NCI-H526 (cell line): ENCODE results near the gene NAP1L4.
A peak's percentile ranks its signal among the peaks of the same experiment; 100 is the strongest.

Experiments
- DNase-seq, 2 experiments: peaks; one replicate each; lab custom pipeline; 2025; lab: John Stamatoyannopoulos, UW

NAP1L4 gene, protein sequence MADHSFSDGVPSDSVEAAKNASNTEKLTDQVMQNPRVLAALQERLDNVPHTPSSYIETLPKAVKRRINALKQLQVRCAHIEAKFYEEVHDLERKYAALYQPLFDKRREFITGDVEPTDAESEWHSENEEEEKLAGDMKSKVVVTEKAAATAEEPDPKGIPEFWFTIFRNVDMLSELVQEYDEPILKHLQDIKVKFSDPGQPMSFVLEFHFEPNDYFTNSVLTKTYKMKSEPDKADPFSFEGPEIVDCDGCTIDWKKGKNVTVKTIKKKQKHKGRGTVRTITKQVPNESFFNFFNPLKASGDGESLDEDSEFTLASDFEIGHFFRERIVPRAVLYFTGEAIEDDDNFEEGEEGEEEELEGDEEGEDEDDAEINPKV

DNA sequence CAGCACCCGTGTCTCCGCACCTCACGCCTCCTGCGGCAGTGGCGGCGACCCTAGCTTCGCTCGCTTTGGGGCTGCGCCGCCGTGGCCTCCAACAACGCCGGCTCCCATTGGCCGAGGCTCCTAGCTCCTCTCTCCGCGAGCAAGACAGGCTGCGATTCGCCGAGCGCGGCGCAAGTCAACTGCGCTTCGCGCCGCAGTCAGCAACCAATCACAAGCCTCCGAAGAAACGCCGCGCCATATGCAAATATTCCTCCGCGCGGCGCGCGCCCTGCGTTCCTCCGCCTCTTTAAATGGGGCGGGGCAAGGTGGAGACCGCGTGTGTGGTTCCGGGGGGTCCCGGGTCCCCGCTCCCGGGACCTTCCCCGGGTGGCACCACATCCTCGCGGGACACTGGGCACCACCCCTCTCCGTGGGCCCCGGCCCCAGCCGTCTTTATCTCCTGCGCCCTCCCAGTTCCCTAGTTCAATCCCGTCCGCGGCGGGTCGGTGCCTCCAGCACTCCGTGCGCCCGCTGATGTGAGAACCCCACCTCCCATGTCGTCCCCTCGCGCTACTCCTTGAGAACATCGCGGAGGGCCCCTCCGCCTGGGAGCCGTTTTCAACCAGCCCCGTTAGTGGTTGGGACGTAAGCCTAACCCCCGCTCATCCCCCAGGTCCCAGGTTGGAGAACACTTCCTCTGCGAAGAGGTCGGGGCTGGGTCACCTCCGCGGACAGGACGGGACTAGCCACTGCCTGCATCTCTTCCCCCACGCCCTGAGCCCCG lies at the start of gene NAP1L4:
NAP1L4 (minus strand) TSS at position 96 of the 763 bp plus-strand sequence. CDS start 13,109 bp downstream, outside the sequence.
- DNase-seq = peak; percentile 96 to 99

- no peak for DNase-seq
Observed at GRCh38 chr11:3040881-3041280, 48.8 kb upstream of the NAP1L4 start.

GRCh38 chr11:3037945-3038271 lies 45.8 kb upstream of the NAP1L4 start:
- no peak for DNase-seq

- DNase-seq = peak; percentile 55 to 89
Observed at GRCh38 chr11:3037040-3037944, 45.2 kb upstream of the NAP1L4 start.

DNA sequence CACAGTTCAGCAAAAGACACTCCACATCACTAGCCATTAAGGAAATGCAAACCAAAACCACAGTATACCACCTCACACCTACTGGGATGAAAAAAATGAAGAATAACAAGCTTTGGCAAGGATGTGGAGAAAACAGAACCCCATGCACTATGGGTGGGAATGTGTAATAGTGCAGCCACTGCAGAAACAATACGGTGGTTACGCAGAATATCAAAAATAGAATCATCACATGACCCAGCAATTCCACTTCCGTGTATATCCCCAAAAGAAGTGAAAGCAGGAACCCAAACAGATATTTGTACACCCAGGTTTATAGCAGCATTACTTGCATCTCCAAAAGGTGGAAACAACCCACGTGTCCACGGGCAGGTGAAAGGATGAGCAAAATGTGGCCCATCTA lies 44.3 kb upstream of the NAP1L4 start:
- DNase-seq = no peak

DNA sequence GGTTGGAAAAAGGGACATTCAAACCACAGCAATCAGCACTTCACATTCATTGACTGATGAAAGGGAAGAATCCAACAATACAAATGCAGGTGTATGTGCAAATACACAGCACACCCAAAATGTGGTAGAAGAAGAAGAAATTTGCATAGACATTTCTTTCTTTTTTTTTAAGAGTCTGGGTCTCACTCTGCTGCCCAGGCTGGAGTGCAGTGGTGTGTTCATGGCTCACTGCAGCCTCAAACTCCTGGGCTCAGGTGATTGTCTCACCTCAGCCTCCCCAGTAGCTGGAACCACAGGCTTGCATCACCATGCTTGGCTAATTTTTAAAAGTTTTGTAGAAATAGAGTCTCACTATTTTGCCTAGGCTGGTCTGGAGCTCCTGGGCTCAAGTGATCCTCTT lies 43.2 kb upstream of the NAP1L4 start:
- DNase-seq = no peak

GRCh38 chr11:3030289-3031070 lies 38.4 kb upstream of the NAP1L4 start:
- DNase-seq = no peak

GRCh38 chr11:3028813-3029212 lies 36.7 kb upstream of the NAP1L4 start:
- DNase-seq = no peak

DNA sequence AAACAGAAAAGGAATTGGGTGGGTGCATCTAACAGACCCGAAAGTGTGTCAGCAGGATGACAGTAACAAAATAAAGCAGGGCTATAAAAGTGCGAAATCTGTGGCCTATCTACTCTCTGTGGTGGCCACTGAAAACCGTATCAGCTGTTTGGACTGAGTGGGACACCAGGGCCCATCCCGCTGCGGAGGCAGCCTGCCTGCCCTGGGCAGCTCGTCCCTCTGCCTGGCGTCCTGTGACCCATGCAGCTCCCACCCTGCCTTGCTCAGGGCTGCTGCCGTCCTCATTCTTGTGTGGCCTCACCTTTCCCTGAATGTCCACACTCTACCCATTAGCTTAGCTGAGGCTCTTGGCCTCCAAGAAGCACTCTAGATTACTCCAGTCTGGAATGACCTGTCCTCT lies 34.7 kb upstream of the NAP1L4 start:
- no peak for DNase-seq

DNA sequence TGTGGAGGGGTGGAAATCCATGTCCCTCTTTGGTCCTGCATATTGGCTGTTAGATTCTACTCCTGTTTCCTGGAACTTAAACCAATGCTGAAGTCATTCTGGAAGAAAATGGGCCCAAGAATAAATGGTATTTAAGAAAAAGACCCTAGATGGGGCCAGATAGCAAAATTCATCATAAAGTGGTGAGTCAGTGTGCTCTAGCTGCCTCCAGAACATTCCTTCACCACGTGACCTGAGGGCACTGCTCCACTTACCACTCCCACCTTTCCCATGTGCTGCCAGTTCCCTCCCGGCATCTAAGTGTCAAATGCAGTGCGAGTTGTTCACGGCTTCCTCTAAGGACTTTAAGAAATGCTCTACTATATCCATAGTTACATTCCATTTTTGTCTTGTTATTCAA lies 30.9 kb upstream of the NAP1L4 start:
- DNase-seq = no peak

- no peak for DNase-seq
Observed at GRCh38 chr11:3022300-3022967, 30.3 kb upstream of the NAP1L4 start.

- DNase-seq = peak; percentile 47 to 83
Observed at GRCh38 chr11:3021125-3021524, 29.0 kb upstream of the NAP1L4 start.

- DNase-seq = no peak
Observed at GRCh38 chr11:3020011-3020410, 27.9 kb upstream of the NAP1L4 start.

DNA sequence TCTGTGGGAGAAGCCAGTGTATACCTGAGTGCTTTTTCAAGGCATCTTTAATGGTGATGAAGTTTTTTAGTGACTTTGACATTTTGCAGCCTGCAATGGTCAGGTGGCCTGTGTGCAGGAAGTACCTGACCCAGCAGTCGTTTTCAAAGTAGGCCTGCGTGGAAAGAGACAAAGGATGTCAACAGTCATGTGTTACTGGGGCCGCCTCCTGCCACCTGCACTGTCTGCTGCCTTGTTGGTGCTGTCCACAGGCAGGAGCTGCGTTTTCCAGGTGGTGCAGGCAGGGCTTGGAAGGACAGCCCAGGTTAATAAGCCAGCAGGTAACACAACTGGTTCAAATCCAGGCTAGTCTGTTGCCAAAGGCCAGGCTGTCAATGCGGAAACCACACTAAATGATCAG lies 26.5 kb upstream of the NAP1L4 start:
- no peak for DNase-seq

DNA sequence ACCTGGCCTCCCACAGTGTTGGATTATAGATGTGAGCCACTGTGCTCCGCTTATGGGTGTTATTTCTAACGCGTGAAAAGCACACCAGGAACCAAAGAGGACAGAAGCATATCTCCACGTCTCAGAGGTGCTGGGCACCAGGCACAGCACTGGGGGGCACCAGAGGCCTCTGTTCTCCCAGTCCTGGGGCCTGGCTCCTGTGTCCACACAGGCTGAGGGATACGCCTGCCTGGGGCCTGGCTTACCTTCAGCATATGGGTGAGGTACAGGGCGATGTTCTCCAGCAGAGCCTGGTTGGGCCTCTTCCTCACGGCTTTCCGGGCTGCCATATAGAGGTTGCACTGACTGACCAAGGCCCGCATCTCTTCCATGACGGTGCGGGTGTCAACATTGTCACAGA lies 24.7 kb upstream of the NAP1L4 start:
- DNase-seq = no peak

- no peak for DNase-seq
Observed at GRCh38 chr11:3015796-3016195, 23.7 kb upstream of the NAP1L4 start.

DNA sequence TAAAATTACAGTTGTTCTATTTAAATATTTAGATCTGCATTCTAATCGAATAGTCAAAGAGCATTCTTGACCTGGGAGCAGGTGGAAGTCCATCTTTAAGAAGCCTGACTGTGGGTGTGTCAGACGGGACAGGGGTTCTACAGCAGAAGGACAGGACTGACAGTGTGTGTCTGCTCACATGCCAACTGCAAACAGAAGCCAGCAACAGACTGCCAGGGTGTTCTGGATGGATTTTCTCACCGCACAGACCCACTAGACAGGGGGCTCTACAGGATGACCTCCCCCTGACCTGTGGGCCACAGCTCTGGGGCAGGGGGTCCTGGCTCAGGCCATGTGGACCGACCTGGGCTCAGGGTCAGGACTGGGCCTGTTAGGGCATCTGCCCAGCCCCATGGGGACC lies 22.8 kb upstream of the NAP1L4 start:
- no peak for DNase-seq

- DNase-seq = no peak
Observed at GRCh38 chr11:3014057-3014938, 22.2 kb upstream of the NAP1L4 start.

GRCh38 chr11:3011891-3012885 lies 20.1 kb upstream of the NAP1L4 start:
- DNase-seq = no peak
